GM12864 (cell line): ENCODE data around the gene TNFRSF1A.

Experiments used
- DNase-seq: peaks from one replicate; pipeline ENCODE4 v3.0.0-alpha.2; 2011; ENCODE audit warnings: low read depth
- H3K4me3 ChIP-seq: 2 replicates; pipeline ENCODE4 v1.5.1; 2011; ENCODE audit warnings: mild to moderate bottlenecking, low read depth, low read length, control low read depth
- CTCF ChIP-seq: IDR thresholded peaks from 2 replicates; pipeline ENCODE4 v1.5.1; 2011; ENCODE audit warnings: low read depth, mild to moderate bottlenecking, moderate library complexity, low read length, control low read depth, inconsistent platforms; ENCODE audit errors: missing control alignments

TNFRSF1A gene

GRCh38 chr12:6354495-6355393 lies 12.9 kb upstream of the TNFRSF1A start:
- H3K4me3 ChIP-seq: no peak overlapping the region
- TF ChIP-seq CTCF: no peak
- DNase-seq: no peak

- DNase-seq: no peak
- H3K4me3 ChIP-seq: no peak overlapping the region
- TF ChIP-seq CTCF: no peak
These were observed 10.6 kb upstream of the TNFRSF1A start for GRCh38 chr12:6352193-6353173.

- no peak for TF ChIP-seq CTCF
- no peak for DNase-seq
- H3K4me3 ChIP-seq: no peak overlapping the region
These were observed 9.7 kb upstream of the TNFRSF1A start for GRCh38 chr12:6351622-6352021.

- H3K4me3 ChIP-seq: no peak overlapping the region
- DNase-seq: no peak
- no peak for TF ChIP-seq CTCF
These were observed 5.8 kb upstream of the TNFRSF1A start for GRCh38 chr12:6347367-6348338.

- no peak overlapping the region for H3K4me3 ChIP-seq
- DNase-seq: no peak
- TF ChIP-seq CTCF: no peak
These were observed 5.1 kb upstream of the TNFRSF1A start for GRCh38 chr12:6346942-6347341.

- no peak overlapping the region for H3K4me3 ChIP-seq
- DNase-seq: no peak
- TF ChIP-seq CTCF: no peak
These were observed 4.5 kb upstream of the TNFRSF1A start for GRCh38 chr12:6346235-6346832.
